Cardiac fibroblast (primary cell): Measurements from ENCODE around the gene AGRN.

ENCODE experiments used
- DNase-seq, 2 donors: peaks; one replicate each; pipeline versions ENCODE4 v3.0.0 to v3.0.0-alpha.2; 2010; ENCODE audit warnings: low read depth in 2 of 2
- H3K4me3 ChIP-seq, 2 donors: replicated peaks in 1 of 2; 1 replicate in 1 of 2; 2 replicates in 1 of 2; pipeline ENCODE4 v1.5.1; 2011; ENCODE audit warnings: low read depth in 2 of 2, low read length in 2 of 2, mild to moderate bottlenecking in 2 of 2, moderate library complexity in 1 of 2
- CTCF ChIP-seq: IDR thresholded peaks from one replicate; pipeline ENCODE4 v1.5.1; 2011; ENCODE audit warnings: low read depth, mild to moderate bottlenecking, low read length, inconsistent platforms

The AGRN gene

GRCh38 chr1:1067284-1067859 is 47.5 kb downstream of the AGRN start:
- DNase-seq = no peak
- no peak for TF ChIP-seq CTCF
- H3K4me3 ChIP-seq = no peak overlapping the region

- no peak overlapping the region for H3K4me3 ChIP-seq
- DNase-seq = no peak
- TF ChIP-seq CTCF = no peak
Observed at GRCh38 chr1:1067860-1068516, 48.1 kb downstream of the AGRN start.

- TF ChIP-seq CTCF = no peak
- peak overlapping the region; percentile 55 to 62 for H3K4me3 ChIP-seq
- no peak for DNase-seq
Observed at GRCh38 chr1:1068517-1069055, 48.7 kb downstream of the AGRN start.

- DNase-seq = peak; percentile 48 to 58
- H3K4me3 ChIP-seq = peak overlapping the region; percentile 55 to 62
- TF ChIP-seq CTCF = no peak
Observed at GRCh38 chr1:1069056-1069710, 49.3 kb downstream of the AGRN start.

GRCh38 chr1:1069711-1070676 is 50.1 kb downstream of the AGRN start:
- DNase-seq = no peak
- no peak overlapping the region for H3K4me3 ChIP-seq
- TF ChIP-seq CTCF = no peak
